HG03280 (cell line): Measurements from ENCODE around the gene E2F1.

ENCODE experiments used
- ATAC-seq: cut with Tn5 transposase; IDR thresholded peaks from one replicate; pipeline ENCODE4 v1.9.1; 2021; ENCODE audit warnings: mild to moderate bottlenecking, moderate library complexity; ENCODE audit not compliant: unreplicated experiment

E2F1 gene

DNA sequence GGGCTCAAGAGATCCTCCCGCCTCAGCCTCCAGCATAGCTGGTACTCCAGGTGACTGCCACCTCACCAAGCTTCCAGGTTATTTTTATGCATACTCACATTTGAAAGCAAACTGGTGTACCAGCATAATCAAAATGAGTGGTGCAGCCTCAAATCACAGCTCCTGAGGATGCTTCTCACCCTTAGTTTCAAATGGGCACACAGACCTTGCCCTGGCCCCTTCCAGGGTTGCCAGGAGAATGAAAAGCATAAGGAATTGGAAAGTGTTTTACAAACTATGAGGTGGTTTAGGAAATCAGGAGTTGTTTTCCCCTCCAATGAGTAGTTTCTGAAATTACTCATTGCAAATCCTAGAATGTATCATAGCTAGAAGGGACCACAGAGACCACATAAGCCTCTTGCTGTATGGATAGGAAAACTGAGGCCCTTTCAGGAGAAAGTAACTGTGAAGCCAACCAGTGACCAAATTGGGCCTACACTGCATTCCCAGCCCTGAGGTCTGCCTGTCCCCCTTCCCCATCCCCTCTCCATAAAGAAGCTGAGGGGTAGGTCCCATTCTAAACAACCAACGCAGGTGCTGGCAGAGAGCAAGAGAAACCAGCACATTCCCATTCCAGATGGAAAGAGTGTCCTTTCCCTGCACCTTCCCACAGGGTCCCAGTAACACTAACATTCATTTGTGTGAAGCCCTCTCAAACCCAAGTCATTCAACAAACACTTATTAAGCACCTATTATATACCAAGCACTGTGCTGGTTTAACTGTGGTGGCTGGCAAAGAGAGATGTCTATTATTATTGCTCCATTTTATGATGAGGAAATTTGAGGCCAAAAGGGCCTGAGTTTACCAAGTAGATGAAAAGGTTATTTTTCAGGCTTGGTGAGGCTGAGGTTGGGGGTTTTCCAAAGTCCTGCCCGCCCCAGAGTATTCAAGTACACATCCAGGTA is 2.1 kb upstream of the E2F1 start:
- ATAC-seq = no peak

DNA sequence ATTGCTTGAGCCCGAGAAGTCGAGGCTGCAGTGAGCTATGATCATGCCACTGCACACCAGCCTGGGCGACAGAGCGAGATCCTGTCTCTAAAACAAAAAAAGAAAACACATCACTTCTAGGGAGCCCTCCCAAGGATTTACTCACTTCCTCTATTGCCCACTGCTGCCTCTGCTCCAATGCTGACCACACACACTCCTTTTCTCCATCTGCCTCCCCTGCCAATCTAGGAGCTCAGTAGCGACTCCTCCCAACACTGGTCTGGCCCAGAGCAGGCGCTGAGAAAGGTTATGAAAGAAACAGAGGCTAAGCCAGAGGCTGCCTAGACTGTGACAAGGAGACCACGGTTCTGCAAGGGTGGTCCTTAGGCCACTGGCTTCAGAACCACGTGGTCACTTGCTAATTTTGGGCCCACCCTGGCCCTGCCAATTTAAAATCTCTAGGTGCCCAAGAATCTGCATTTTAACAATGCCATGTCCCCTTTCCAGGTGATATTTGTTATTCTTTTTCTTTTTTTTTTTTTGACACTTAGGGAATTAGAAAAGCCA is 1.3 kb upstream of the E2F1 start:
- no peak for ATAC-seq

DNA sequence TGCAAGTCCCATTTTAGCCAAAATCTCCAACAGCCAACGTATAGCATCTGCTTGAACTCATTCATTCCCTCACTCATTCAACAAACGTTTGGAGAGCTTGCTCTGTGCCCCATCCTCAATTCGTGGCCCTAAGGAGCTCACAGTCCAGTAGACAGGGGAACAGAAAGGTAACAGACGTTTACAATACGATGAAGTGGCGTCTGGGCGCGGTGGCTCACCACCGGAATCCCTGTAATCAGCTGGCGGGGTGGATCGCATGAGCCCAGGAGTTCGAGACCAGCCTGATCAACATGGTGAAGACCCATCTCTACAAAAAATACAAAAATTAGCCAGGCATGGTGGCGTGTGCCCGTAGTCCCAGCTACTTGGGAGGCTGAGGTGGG is 790 bp upstream of the E2F1 start:
- ATAC-seq = no peak

DNA sequence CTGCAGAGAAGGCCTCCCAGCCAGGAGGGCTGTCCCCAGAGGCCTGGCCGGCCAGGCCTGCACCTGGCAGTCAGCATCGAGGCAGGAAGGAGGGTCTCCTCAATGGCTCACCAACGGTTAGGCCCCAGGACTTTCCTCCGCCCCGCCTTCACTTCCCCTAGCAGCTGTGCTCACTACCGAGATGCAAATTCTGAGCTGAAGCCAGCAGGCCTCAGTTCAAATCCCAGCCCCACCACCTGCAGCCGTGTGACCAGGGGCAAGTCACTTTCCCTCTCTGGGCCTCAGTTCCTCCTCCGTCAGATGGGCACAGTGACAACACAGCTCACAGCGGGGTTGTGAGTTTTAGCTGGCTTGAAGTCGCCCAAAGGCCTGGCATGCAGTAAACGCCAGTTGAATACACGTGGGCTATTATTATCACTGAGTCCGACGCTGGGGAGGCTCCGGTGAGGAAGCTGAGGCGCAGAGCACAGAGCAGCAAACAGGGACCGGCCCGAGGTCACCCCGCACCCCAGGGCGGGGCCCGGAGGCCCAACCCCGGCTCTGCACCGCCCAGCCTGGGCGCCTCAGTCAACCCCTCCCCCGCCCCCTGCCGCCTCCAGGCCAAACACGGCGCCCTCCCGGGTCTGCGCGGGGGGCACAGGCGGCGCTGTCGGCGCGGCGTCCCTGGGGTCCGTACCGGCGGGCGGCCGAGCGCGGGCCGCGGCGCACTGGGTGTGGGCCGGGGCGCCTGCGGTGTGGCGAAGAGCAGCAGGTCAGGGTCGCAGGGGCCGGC is 671 bp downstream of the E2F1 start:
- peak; percentile 38 for ATAC-seq

DNA sequence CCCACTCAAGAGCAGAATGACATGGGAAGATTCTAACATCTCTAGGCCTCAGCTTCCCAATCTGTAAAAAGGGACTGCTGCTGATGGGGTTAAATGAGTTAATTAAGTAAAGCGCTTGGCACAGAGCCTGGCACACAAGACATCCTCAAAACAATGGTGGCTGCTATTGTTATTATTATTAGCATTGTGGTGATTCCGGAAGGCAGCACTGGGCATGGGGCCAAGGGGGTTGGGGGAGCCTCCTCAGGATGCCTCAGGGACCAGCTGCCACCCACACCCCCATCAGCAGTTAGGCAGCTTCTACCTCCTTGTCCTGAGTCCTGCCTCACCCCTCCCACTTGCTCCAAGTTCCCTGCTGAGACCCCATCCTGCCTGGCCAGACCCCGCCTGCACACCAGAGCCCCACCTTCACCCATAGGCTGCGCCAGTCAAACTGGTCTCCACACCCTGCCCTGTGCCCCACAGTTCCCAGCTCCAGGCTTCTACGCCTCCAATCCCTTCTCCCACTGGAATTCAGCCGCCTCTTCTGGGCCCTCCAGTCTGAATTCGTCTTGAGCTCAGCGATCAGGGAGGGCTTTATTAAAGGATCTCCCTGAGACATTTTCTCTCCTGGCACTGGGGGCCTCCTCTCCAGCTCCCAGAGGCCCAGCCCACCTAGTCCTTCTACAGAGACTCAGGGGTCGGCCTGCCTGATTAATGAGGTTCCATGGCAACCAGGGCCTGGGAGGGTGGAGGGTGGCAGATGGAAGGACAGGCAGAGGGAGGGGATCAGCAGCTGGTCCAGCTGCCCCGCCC is 1.5 kb downstream of the E2F1 start:
- no peak for ATAC-seq

DNA sequence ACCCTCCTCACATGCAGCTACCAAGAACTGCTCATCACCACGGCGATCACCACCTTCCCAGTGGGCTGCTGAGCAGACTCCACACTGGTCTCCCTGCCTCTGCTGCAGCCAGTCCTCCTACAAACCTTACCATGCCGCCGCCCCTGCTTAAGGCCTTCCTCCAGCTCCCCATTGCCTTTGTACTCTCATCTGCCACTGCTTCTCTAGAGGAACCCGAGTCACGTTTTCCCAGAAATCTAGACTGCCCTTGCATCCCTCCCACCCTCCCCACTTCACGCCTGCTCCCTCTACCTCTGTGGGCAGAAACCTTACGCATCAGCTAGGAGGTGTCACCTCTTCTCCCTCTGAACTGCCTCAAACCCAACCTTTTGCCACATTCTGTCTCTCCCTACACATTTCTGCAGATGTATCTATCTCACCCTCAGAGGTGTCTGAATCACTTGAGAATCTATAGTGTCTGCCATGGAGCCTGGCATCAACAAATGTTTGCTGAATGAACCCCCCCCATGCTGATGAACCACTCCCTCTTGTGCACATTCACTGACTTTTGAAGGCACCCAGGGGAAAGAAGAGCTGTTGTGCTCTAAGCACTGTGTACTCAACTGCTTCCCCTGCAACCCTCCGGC is 4.3 kb downstream of the E2F1 start:
- no peak for ATAC-seq

DNA sequence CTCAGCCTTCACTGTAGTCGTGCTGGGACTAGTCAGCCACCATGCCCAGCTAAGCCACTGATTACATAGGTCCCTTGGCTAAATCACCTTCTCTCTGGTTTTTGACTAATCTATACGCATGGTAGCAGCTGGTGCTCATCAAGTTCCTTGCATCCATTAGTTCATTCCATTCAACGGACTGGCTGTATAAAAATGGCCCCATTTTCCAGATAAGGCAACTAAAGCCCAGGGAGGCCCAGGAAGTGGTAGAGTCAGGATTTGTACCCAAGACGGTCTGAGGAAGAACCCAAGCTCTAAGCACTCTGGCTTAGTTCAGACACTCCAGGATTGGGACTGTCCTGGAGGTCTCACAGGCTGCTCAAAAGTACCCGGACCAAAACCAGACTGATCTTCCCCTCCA is 4.9 kb downstream of the E2F1 start:
- ATAC-seq = no peak

DNA sequence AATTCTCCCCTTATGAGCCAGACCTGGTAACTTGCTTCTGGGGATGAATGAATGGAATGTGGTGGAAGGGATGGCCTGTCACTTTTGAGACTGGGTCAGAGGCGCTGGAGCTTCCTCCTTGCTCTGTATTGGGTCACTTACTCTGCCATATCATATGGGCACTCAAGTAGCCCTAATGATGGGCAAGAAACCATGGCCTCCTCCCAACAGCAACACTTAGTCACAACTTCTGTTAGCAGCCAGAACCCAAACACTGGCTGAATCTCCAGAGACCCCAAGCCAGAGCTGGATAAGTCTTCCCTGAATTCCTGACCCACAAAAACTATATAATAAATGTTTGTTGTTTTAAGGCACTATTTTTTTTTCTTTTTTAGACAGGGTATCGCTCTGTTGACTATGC is 5.5 kb downstream of the E2F1 start:
- ATAC-seq = no peak

DNA sequence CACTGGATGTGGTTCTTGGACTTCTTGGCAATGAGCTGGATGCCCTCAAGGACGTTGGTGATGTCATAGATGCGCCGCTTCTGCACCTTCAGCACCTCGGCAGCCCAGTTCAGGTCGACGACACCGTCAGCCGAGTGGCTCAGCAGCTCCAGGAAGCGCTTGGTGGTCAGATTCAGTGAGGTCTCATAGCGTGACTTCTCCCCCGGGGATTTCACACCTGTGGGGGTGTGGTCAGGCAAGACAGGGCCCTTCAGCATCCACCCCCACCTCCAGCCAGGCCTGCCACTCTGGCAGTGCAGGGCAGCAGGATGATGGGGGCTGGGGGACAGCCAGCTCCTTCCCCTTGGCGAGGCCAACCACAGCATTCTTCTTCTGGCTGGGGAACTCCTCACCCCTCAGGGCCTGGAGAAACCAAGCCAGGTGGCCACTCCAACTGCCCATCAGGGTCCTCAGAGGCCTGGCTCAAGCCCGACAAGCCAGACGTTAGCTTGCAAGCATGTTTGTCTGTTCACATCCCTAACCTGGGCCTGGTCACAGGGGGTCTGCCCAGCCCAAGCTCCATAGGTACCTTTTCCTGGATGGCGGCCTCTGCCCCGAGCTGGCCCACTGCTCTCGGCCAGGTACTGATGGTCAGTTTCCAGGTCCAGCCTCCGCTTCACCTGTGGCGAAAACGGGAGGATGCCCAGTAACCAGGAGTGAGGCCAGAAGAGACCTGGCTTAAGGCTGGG is 6.3 kb downstream of the E2F1 start:
- ATAC-seq = no peak

DNA sequence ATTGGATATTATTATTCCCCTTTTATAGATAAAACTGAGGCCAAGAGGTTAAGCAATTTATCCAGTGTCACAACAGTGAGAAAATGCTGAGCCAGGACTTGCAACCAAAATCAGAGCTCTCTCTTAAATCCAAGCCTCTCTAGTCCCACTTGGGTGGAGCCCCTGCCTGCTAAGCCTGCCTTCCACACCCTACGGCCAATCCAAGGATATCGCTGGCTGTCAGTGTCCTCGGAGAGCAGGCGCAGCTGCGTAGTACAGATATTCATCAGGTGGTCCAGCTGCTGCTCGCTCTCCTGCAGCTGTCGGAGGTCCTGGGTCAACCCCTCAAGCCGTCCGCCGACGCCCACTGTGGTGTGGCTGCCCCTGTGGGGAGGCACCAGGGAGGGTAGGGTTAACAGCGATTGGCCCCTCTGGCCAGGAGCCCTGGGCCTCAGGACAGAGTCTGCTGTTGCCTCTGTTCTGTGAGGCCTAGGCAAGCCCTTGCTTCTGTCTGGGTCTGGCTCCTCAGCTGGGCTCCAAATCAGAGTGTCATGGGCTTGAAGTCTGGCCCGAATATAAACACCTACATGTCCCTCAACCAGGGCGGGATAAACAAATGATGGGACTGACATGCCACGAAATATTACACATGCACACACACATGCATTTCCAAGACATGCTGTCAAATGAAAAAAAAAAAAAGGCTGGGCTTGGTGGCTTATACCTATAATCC is 8.0 kb downstream of the E2F1 start:
- no peak for ATAC-seq

DNA sequence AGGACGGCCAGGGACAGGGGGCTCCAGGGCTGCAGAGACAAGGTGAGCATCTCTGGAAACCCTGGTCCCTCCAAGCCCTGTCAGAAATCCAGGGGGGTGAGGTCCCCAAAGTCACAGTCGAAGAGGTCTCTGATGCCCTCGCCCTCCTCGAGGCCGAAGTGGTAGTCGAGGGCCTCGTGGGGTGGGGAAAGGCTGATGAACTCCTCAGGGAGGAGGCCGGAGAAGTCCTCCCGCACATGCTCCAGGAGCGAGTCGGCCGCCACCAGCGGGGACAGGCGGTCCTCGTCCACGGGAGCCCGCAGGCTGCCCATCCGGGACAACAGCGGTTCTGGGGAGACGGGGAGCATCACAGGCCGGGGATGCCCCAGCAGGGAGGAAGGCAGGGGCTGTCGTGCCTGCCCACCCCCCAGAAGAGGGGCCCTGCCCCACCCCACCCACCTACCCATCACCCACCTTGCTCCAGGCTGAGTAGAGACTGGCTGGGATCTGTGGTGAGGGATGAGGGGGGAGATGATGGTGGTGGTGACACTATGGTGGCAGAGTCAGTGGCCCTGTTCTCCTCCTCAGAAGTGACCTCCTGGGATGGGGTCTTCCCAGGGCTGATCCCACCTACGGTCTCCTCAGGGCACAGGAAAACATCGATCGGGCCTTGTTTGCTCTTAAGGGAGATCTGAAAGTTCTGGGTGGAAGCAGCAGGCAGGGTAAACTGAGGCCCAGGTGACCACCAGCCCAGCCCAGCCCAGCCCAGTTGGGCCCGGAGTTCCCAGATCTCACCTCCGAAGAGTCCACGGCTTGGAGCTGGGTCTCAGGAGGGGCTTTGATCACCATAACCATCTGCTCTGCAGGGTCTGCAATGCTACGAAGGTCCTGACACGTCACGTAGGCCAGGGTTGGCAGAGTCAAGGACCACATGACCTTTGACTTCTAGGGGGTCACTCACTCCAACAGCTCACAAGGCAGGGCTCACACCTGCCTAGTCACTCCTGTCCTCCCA is 9.2 kb downstream of the E2F1 start:
- no peak for ATAC-seq

DNA sequence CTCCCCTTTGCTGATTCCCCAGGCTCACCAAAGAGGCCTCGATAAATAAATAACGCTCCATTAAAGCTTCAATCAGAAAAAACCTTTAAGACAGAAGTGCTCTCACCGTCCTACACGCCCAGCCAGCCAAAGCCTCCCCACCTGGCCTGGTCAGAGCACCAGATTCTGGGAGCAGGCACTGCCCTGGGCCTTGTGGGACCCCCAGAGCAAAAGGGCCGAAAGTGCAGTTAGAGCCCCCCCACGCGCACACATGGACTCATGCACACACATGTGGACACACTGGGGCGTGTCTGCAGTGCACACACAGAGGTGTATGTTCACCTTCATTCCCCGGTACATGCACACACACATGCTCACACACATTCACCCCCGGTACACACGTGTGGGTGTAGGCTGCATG is 10.1 kb downstream of the E2F1 start:
- ATAC-seq = no peak

DNA sequence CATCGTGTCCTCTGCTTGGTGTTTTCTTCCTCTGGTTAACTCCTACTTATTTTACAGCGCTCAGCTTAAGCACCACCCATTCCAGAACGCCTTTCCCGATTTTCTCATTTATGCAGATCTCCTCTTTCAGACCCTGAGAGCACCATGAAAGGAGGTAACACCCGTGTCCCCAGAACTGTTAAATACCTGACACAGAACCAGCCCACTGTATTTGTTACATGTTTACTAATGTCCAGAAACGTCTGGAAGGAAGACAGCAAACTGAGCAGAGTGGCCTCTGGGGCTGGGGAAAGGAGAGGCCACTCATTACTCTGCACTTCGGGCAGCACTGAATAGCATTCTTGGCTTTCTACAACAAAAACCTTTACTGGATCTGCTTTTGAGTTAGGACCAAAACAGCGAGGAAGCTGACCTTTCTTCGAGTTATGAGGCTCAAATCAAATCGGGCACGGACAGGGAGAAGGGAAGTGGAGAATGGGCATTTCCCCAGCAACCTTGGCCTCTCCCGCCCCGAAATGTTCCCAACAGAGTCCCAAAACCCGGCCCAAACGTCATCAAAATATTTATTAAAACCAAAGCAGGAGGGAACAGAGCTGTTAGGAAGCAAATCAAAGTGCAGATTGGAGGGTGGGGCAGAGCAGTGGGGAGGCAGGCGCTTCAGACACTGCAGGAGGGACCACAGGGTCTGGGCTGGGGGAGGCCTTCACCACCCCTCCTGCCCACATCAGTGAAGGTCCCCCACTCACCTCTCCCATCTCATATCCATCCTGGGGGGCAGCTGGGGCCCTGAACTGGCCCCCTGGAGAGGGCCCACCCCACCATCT is 10.8 kb downstream of the E2F1 start:
- no peak for ATAC-seq

DNA sequence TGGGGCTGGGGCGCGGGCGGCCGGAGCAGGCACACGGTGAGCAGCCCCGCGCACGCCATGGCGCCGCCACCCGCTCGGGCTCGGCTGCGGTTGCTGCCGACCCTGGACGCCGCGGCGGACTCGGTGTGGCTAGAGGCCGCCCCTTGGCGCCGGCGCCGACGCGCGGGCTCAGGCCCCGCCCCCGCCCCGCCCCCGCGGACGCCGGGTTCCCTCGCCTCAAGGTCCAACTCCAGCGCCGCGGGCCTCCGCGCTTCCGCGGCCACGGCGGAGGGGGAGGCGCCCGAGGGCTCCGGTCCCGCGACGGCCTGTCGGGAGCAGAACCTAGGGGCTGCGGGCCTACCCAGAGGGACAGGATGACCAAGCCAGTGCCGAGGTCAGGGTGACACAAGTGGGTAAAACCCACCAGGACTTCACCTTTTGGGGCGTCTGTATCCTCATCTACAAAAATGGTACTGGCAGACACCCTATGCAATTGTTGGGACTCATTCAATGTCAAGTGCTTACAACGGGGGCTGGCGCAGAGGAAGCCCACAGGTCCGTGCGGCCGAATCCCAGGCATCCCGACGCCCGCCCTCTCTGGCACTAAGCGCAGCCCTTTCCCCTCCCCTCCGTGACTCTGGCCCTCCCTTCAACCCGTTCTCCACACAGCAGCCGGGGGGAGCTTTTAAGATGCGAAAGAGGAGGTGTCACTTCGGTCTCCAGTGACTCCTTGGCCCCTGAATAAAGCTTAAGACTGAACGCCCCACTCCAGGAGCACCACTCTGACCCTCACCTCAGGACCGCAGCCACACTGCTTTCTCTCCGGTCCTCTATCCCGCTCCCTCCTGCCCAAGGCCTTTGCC is 11.7 kb downstream of the E2F1 start, which contains the start of gene NECAB3:
TSS of gene NECAB3 (minus strand) at position 135 of the 842 bp plus-strand sequence. CDS start at position 59, 76 bp downstream.
- ATAC-seq = peak; percentile 77

DNA sequence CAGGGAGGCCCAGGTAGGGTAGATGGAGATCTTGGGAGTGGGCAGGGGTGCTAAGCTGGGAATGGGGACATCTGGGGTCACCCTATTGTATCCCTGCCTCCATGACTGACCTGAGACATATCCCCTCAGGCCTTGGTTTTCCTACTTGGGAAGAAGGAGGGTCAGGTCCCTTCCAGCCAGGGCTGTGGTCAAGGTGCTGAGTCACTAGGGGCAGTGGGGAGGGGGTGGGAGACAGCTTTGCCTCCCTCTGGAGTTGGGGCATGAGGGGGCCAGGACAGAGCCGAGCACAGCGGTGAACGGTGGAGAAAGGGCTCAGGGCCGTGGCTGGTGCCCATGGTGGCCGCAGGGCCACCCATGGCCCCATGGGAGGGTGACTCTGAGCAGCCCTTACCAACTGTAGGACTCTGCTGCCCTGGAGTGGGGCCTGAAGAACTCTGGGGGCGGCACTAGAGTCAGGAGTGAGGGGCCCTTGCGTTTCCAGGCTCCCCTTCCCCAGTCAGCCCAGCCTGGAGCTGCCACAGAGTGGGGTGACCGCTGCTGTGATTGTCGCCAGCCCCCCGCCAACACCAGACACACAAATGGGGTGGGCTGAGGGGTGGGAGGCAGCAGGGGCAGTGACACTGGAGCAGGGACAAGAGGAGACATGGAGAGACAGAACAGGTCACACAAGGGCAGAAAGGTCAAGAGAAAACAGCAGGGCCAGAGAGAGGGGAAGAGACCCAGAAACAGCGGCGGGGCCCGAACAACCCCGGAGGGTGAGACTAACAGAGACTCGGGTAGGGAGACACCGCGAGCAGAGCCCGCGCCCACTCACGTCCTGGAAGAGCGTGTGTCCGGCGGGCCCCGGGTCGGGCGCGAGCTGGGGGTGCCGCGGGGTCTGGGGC is 12.5 kb downstream of the E2F1 start:
- no peak for ATAC-seq
